Mesothelial cell of epicardium (in vitro differentiated cells): ENCODE measurements around the gene OLFML3. TPM values are rescaled to one million over a fixed set of nuclear protein-coding genes. Genes with fewer than 3 reads are reported as not detected.

ENCODE experiments used
- DNase-seq, 2 experiments: peaks; one replicate each; pipeline ENCODE4 v3.0.0; 2021; ENCODE audit warnings: low spot score in 2 of 2; ENCODE audit not compliant: unreplicated experiment in 2 of 2
- H3K27ac Mint-ChIP-seq: 2 replicates; pipeline ENCODE4 v1.8.0; 2021; ENCODE audit warnings: mixed read lengths
- H3K27me3 Mint-ChIP-seq: 2 replicates; pipeline ENCODE4 v1.8.0; 2021; ENCODE audit warnings: low read depth, mixed read lengths
- H3K36me3 Mint-ChIP-seq: 2 replicates; pipeline ENCODE4 v1.8.0; 2021; ENCODE audit warnings: mixed read lengths
- H3K4me1 Mint-ChIP-seq: 2 replicates; pipeline ENCODE4 v1.8.0; 2021; ENCODE audit warnings: mixed read lengths
- H3K4me3 Mint-ChIP-seq: 2 replicates; pipeline ENCODE4 v1.8.0; 2021; ENCODE audit warnings: mild to moderate bottlenecking, moderate library complexity, mixed read lengths
- H3K9me3 Mint-ChIP-seq: 2 replicates; pipeline ENCODE4 v1.8.0; 2021; ENCODE audit warnings: mixed read lengths
- CTCF ChIP-seq: fragments of 200-600 bp; sonication (generic); IDR thresholded peaks from one replicate; pipeline ENCODE4 v1.5.0; 2021; ENCODE audit warnings: antibody characterized with exemption; ENCODE audit not compliant: unreplicated experiment
- total RNA-seq: library from RNA; stranded (reverse); gene quantifications from 3 replicates; pipeline ENCODE4 v1.2.1, GENCODE V29; 2021

Gene OLFML3
- total RNA-seq, 1 donor from 2014 or later: 115 TPM

GRCh38 chr1:113934511-113935055 lies 44.7 kb upstream of the OLFML3 start:
- H3K9me3 Mint-ChIP-seq: no peaks in the 10 kb centered on the region
- no peaks in the 10 kb centered on the region for H3K27me3 Mint-ChIP-seq
- H3K4me1 Mint-ChIP-seq: peaks cover 32% of the 10 kb centered on the region

DNA sequence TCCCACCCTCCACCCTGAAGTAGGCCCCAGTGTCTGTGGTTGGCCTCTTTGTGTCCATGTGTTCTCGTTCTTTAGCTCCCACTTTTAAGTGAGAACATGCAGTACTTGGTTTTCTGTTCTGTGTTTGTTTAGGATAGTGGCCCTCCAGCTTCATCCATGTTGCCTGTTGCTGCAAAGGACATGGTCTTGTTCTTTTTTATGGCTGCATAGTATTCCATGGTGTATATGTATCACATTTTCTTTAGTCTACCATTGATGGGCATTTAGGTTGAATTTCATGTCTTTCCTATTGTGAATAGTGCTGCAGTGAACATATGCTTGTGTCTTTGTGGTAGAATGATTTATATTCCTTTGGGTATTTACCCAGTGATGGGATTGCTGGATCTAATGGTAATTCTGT lies 44.1 kb upstream of the OLFML3 start:
- no peak for TF ChIP-seq CTCF
- no peak overlapping the region for H3K4me3 Mint-ChIP-seq
- DNase-seq: no peak
- peaks cover under 1% of the 10 kb centered on the region for H3K36me3 Mint-ChIP-seq
- no peaks in the 10 kb centered on the region for H3K27me3 Mint-ChIP-seq
- H3K9me3 Mint-ChIP-seq: no peaks in the 10 kb centered on the region
- H3K4me1 Mint-ChIP-seq: peaks cover 32% of the 10 kb centered on the region
- no peak overlapping the region for H3K27ac Mint-ChIP-seq

More at GRCh38 chr1:113934511-113935055, 44.7 kb upstream of the OLFML3 start:
- no peak overlapping the region for H3K4me3 Mint-ChIP-seq
- TF ChIP-seq CTCF: no peak
- no peak overlapping the region for H3K27ac Mint-ChIP-seq
- no peaks in the 10 kb centered on the region for H3K36me3 Mint-ChIP-seq
- DNase-seq: no peak

- Mint-ChIP-seq H3K27me3 (no peaks in the 10 kb centered on the region), H3K36me3 (peaks cover 7% of the 10 kb centered on the region), H3K4me1 (peaks cover 25% of the 10 kb centered on the region), H3K27ac (no peak overlapping the region), H3K4me3 (no peak overlapping the region), H3K9me3 (no peaks in the 10 kb centered on the region)
- no peak for DNase-seq
- no peak for TF ChIP-seq CTCF
Measured at GRCh38 chr1:113935970-113936369, 43.3 kb upstream of the OLFML3 start.

DNA sequence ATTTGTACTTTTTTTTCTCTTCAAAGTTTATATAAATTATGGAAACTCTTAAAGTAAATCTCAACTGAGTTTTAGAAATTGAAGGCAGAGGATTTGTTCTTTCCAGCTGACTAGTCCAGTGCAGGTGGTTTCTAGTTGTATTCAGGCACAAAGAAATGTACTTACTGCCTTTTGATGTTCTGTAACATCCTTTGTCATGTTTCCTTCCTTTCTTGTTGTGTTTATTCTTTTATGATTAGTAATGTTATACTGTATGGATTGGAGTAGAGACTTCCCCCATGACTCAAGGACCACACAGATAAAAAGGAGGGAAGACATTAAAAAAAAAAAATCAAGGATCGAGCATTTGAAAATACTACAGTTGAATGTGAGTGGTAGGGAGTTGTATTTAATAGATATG lies 42.1 kb upstream of the OLFML3 start:
- no peak overlapping the region for H3K4me3 Mint-ChIP-seq
- no peak for DNase-seq
- H3K27me3 Mint-ChIP-seq: no peaks in the 10 kb centered on the region
- TF ChIP-seq CTCF: no peak
- no peak overlapping the region for H3K27ac Mint-ChIP-seq
- H3K4me1 Mint-ChIP-seq: peaks cover 14% of the 10 kb centered on the region
- peaks cover 10% of the 10 kb centered on the region for H3K36me3 Mint-ChIP-seq
- H3K9me3 Mint-ChIP-seq: no peaks in the 10 kb centered on the region

DNA sequence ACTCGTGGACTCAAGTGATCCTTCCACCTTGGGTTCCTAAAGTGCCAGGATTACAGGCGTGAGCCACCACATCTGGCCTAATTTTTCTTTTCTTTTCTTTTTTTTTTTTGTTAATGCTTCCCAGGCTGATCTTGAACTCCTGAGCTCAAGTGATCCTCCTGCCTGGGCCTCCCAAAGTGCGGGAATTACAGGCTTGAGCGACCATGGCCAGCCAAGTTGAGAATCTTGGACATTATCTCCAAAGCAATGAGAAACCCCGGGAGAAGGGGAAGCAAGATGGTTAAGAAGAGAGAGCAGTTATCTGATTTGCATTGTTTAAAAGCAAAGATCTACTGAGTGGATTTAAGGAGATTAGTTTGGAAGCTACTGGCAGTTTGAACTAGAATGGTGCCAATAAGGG lies 41.1 kb upstream of the OLFML3 start:
- Mint-ChIP-seq H3K27me3 (no peaks in the 10 kb centered on the region), H3K9me3 (no peaks in the 10 kb centered on the region), H3K27ac (no peak overlapping the region), H3K4me3 (no peak overlapping the region), H3K36me3 (peaks cover 14% of the 10 kb centered on the region), H3K4me1 (peaks cover 10% of the 10 kb centered on the region)
- DNase-seq: no peak
- TF ChIP-seq CTCF: no peak
